PC-9 (cell line): ENCODE results near the gene CXCL6. TPM values are rescaled to one million over a fixed set of nuclear protein-coding genes. Genes with fewer than 3 reads are reported as not detected.

ENCODE experiments used
- BruUV-seq: library from RNA; stranded (reverse); fragments of 400-500 nt; replicated peaks from 2 replicates; lab custom pipeline; 2021; lab: Mats Ljungman, UMichigan
- CTCF ChIA-PET: fragments of 300-600 bp; sonication (Branson Sonifier 250); formaldehyde crosslinking; loops from one replicate; lab custom pipeline; 2022; ENCODE audit warnings: antibody characterized with exemption; lab: Charles Lee
- POLR2A ChIA-PET: fragments of 300-600 bp; sonication (Branson Sonifier 250); formaldehyde crosslinking; loops from one replicate; lab custom pipeline; 2022; ENCODE audit warnings: antibody characterized with exemption; ENCODE audit not compliant: unreplicated experiment; lab: Charles Lee
- DNase-seq, 2 experiments: peaks; one replicate each; pipeline versions ENCODE4 v3.0.0 to v3.0.0-alpha.2; 2015 to 2022; ENCODE audit warnings: mixed read lengths in 1 of 2
- H2AFZ ChIP-seq: fragments of 200-600 bp; sonication (generic); 2 replicates; pipeline ENCODE4 v1.8.1; 2017; ENCODE audit warnings: antibody characterized with exemption
- H3F3A ChIP-seq: fragments of 200-600 bp; sonication (generic); 2 replicates; pipeline ENCODE4 v1.8.1; 2017; ENCODE audit warnings: antibody characterized with exemption, mild to moderate bottlenecking, low read depth; ENCODE audit not compliant: insufficient read depth
- H3K27ac ChIP-seq: fragments of 200-600 bp; sonication (generic); 2 replicates; pipeline ENCODE4 v1.6.1; 2016; ENCODE audit warnings: mixed run types
- H3K27me3 ChIP-seq: fragments of 200-600 bp; sonication (generic); 2 replicates; pipeline ENCODE4 v1.6.1; 2016; ENCODE audit warnings: low read depth, mixed run types; ENCODE audit not compliant: insufficient read depth
- H3K36me3 ChIP-seq: fragments of 200-600 bp; sonication (generic); 2 replicates; pipeline ENCODE4 v1.6.1; 2016; ENCODE audit warnings: low read depth, mixed run types
- H3K4me1 ChIP-seq: fragments of 200-600 bp; sonication (generic); replicated peaks from 2 replicates; pipeline ENCODE4 v1.6.1; 2016; ENCODE audit warnings: mixed run types; ENCODE audit not compliant: insufficient read depth
- H3K4me2 ChIP-seq: fragments of 200-600 bp; sonication (generic); 2 replicates; pipeline ENCODE4 v1.6.1; 2017; ENCODE audit warnings: mixed run types
- H3K4me3 ChIP-seq: fragments of 200-600 bp; sonication (generic); 2 replicates; pipeline ENCODE4 v1.6.1; 2016; ENCODE audit warnings: mixed run types
- H3K79me2 ChIP-seq: fragments of 200-600 bp; sonication (generic); 2 replicates; pipeline ENCODE4 v1.6.1; 2017; ENCODE audit warnings: low read depth, mixed run types
- H3K9me2 ChIP-seq: fragments of 200-600 bp; sonication (generic); 2 replicates; pipeline ENCODE4 v1.8.1; 2017; ENCODE audit warnings: mild to moderate bottlenecking; ENCODE audit not compliant: insufficient read depth
- H3K9me3 ChIP-seq: fragments of 200-600 bp; sonication (generic); 2 replicates; pipeline ENCODE4 v1.8.1; 2016; ENCODE audit warnings: low read depth; ENCODE audit not compliant: insufficient read depth
- H4K20me1 ChIP-seq: fragments of 200-600 bp; sonication (generic); 2 replicates; pipeline ENCODE4 v1.8.1; 2017; ENCODE audit not compliant: insufficient read depth
- EZH2 ChIP-seq: fragments of 200-600 bp; sonication (generic); IDR thresholded peaks from 2 replicates; pipeline ENCODE4 v1.8.0; 2017; ENCODE audit warnings: antibody characterized with exemption, low read depth
- intact Hi-C: fragments of 100-400 bp; cut with micrococcal nuclease; formaldehyde crosslinking; loops from one replicate; pipeline ENCODE4 v1.10.0; 2022; ENCODE audit not compliant: unreplicated experiment
- total RNA-seq: library from RNA; stranded (reverse); gene quantifications from 2 replicates; pipeline ENCODE4 v1.2.3, GENCODE V29; 2021
- TF ChIP-seq, protein P1 (sequence below): fragments of 200-600 bp; sonication (generic); conservative IDR thresholded peaks from 2 replicates; pipeline ENCODE4 v1.6.1; 2017; ENCODE audit warnings: mixed run types, antibody characterized with exemption, mild to moderate bottlenecking, moderate library complexity

Gene CXCL6
- total RNA-seq, 1 experiment from 2014 or later, result not detected

GRCh38 chr4:73810191-73810590 is 26.3 kb upstream of the CXCL6 start:
- H3K4me1 ChIP-seq, result no peaks in the 10 kb centered on the region

GRCh38 chr4:73811841-73812240 is 24.6 kb upstream of the CXCL6 start:
- POLR2A ChIA-PET, result no interaction called here

More at GRCh38 chr4:73810191-73810590, 26.3 kb upstream of the CXCL6 start:
- Histone ChIP-seq H3K9me3 (no peaks in the 10 kb centered on the region), H3K36me3 (no peaks in the 10 kb centered on the region), H2AFZ (no peak overlapping the region), H3K4me2 (no peak overlapping the region), H3K79me2 (no peaks in the 10 kb centered on the region), H3K27ac (no peak overlapping the region), H3K9me2 (no peaks in the 10 kb centered on the region), H4K20me1 (no peaks in the 10 kb centered on the region), H3F3A (no peaks in the 10 kb centered on the region), H3K27me3 (no peaks in the 10 kb centered on the region), H3K4me3 (no peak overlapping the region)
- TF ChIP-seq EZH2, result no peak
- TF ChIP-seq, protein P1, sequence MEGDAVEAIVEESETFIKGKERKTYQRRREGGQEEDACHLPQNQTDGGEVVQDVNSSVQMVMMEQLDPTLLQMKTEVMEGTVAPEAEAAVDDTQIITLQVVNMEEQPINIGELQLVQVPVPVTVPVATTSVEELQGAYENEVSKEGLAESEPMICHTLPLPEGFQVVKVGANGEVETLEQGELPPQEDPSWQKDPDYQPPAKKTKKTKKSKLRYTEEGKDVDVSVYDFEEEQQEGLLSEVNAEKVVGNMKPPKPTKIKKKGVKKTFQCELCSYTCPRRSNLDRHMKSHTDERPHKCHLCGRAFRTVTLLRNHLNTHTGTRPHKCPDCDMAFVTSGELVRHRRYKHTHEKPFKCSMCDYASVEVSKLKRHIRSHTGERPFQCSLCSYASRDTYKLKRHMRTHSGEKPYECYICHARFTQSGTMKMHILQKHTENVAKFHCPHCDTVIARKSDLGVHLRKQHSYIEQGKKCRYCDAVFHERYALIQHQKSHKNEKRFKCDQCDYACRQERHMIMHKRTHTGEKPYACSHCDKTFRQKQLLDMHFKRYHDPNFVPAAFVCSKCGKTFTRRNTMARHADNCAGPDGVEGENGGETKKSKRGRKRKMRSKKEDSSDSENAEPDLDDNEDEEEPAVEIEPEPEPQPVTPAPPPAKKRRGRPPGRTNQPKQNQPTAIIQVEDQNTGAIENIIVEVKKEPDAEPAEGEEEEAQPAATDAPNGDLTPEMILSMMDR, result no peak
- POLR2A ChIA-PET, result no interaction called here
- no TSS peak for BruUV-seq
- intact Hi-C loops, result no loop called here
- DNase-seq, result no peak
- CTCF ChIA-PET, result no interaction called here

GRCh38 chr4:73814679-73815078 is 21.8 kb upstream of the CXCL6 start:
- Histone ChIP-seq H3K4me1 (peaks cover 6% of the 10 kb centered on the region; the same call in 1 of the 2 replicates), H3K9me2 (no peaks in the 10 kb centered on the region), H3K27me3 (no peaks in the 10 kb centered on the region), H3K36me3 (no peaks in the 10 kb centered on the region), H3K4me2 (no peak overlapping the region), H3K79me2 (no peaks in the 10 kb centered on the region), H3K9me3 (no peaks in the 10 kb centered on the region), H3F3A (no peaks in the 10 kb centered on the region), H2AFZ (no peak overlapping the region), H3K27ac (no peak overlapping the region), H3K4me3 (no peak overlapping the region), H4K20me1 (no peaks in the 10 kb centered on the region)
- peak in 1 of 2 experiments; percentile 35 for DNase-seq
- TF ChIP-seq, protein P1, result no peak
- no peak for TF ChIP-seq EZH2
- no TSS peak for BruUV-seq
- intact Hi-C loops, result no loop called here
- ChIA-PET CTCF (no interaction called here), POLR2A (no interaction called here)

More at GRCh38 chr4:73811841-73812240, 24.6 kb upstream of the CXCL6 start:
- H3K4me3 ChIP-seq, result no peak overlapping the region
- no peaks in the 10 kb centered on the region for H4K20me1 ChIP-seq
- peaks cover under 1% of the 10 kb centered on the region; the same call in 1 of the 2 replicates for H3K4me1 ChIP-seq
- no peaks in the 10 kb centered on the region for H3K27me3 ChIP-seq
- H3K27ac ChIP-seq, result no peak overlapping the region
- CTCF ChIA-PET, result no interaction called here
- intact Hi-C loops, result no loop called here
- no TSS peak for BruUV-seq
- no peak overlapping the region for H2AFZ ChIP-seq
- DNase-seq, result no peak
- H3K79me2 ChIP-seq, result no peaks in the 10 kb centered on the region
- H3K36me3 ChIP-seq, result no peaks in the 10 kb centered on the region
- no peak for TF ChIP-seq EZH2
- TF ChIP-seq, protein P1, result no peak
- no peaks in the 10 kb centered on the region for H3F3A ChIP-seq
- no peaks in the 10 kb centered on the region for H3K9me2 ChIP-seq
- H3K4me2 ChIP-seq, result no peak overlapping the region
- no peaks in the 10 kb centered on the region for H3K9me3 ChIP-seq
